Dermis lymphatic vessel endothelial cell (primary cell): ENCODE data around the gene VAMP4. TPM values are rescaled to one million over a fixed set of nuclear protein-coding genes. Genes with fewer than 3 reads are reported as not detected.

ENCODE experiments used
- total RNA-seq: library from RNA; depleted of rRNA; stranded (reverse); fragments of >200 nt; gene quantifications from 2 replicates; pipeline ENCODE4 v1.2.1, GENCODE V29; 2014

The VAMP4 gene
- total RNA-seq: 5.6 and 8.4 TPM in 2 replicates

GRCh38 chr1:171741872-171742576, at the start of gene VAMP4:
TSS of gene VAMP4 (minus strand) at chr1:171742065. CDS start at chr1:171738414, 3,651 bp downstream.

GRCh38 chr1:171781176-171781875, 39.5 kb upstream of the VAMP4 start, which contains the start of gene METTL13:
TSS of gene METTL13 (plus strand) at chr1:171781660. CDS start at chr1:171781968, 308 bp downstream.

GRCh38 chr1:171652234-171652822, 89.5 kb downstream of the VAMP4 start, which contains the start of gene MYOC:
TSS of gene MYOC (minus strand) at chr1:171652688. CDS start at chr1:171652611, 77 bp downstream.

Other genes with a start within 250 kb of the VAMP4 start
- gene MYOCOS, start 119.8 kb downstream of the VAMP4 start, total RNA-seq: not detected in 2 replicates
- gene MYOC, start 89.4 kb downstream of the VAMP4 start, total RNA-seq: not detected in 2 replicates
- gene METTL13, start 39.6 kb upstream of the VAMP4 start, total RNA-seq: 19.2 and 26.0 TPM in 2 replicates
- gene DNM3, start 99.4 kb upstream of the VAMP4 start, total RNA-seq: 1.5 TPM in 2 replicates